ENCODE measurements around the gene RRP7A. TPM values are rescaled to one million over a fixed set of nuclear protein-coding genes. Genes with fewer than 3 reads are reported as not detected.
"Not testable (repeated sequence)": the region's sequence is repeated elsewhere in the genome, so short reads cannot be mapped to it uniquely, and the experiment has no call there.

Gene RRP7A
- total RNA-seq, 1 experiment from 2014 or later: 72.2 TPM

- DNase-seq: no peak
- BruUV-seq (replicated peaks): no TSS peak
- H3K27me3 ChIP-seq (replicated peaks; ENCODE audit: control insufficient read depth, insufficient read depth, low read length): no peaks in the 10 kb centered on the region
- no peak overlapping the region for H3K4me3 ChIP-seq (ENCODE audit: low read depth, low read length)
- H3K27ac Mint-ChIP-seq (ENCODE audit: unreplicated experiment): no peak overlapping the region
- CTCF ChIA-PET: no interaction called here
- no peaks in the 10 kb centered on the region for H3K9me3 Mint-ChIP-seq (ENCODE audit: unreplicated experiment)
- peaks cover 16% of the 10 kb centered on the region; the same call in 1 of the 2 replicates for H3K4me1 ChIP-seq
- POLR2A ChIA-PET: no interaction called here
- TF ChIP-seq, protein P1, sequence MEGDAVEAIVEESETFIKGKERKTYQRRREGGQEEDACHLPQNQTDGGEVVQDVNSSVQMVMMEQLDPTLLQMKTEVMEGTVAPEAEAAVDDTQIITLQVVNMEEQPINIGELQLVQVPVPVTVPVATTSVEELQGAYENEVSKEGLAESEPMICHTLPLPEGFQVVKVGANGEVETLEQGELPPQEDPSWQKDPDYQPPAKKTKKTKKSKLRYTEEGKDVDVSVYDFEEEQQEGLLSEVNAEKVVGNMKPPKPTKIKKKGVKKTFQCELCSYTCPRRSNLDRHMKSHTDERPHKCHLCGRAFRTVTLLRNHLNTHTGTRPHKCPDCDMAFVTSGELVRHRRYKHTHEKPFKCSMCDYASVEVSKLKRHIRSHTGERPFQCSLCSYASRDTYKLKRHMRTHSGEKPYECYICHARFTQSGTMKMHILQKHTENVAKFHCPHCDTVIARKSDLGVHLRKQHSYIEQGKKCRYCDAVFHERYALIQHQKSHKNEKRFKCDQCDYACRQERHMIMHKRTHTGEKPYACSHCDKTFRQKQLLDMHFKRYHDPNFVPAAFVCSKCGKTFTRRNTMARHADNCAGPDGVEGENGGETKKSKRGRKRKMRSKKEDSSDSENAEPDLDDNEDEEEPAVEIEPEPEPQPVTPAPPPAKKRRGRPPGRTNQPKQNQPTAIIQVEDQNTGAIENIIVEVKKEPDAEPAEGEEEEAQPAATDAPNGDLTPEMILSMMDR (IDR thresholded peaks at IDR 0.05; ENCODE audit: insufficient read depth in 1 of 2, low read depth in 1 of 2, low read length in 1 of 2, severe bottlenecking in 1 of 2, unreplicated experiment in 1 of 2): no peak
- intact Hi-C loops (cut with micrococcal nuclease; ENCODE audit: unreplicated experiment): no loop called here
- H3K4me3 Mint-ChIP-seq (ENCODE audit: unreplicated experiment): no peak overlapping the region
- H3K9me3 ChIP-seq: no peaks in the 10 kb centered on the region
- H3K36me3 Mint-ChIP-seq (ENCODE audit: insufficient read depth, unreplicated experiment): no peaks in the 10 kb centered on the region
- no peaks in the 10 kb centered on the region for H3K36me3 ChIP-seq (ENCODE audit: control insufficient read depth, insufficient read depth, low read length)
- peaks cover 10% of the 10 kb centered on the region for H3K4me1 Mint-ChIP-seq (ENCODE audit: low read depth, unreplicated experiment)
- no peaks in the 10 kb centered on the region for H3K27me3 Mint-ChIP-seq (ENCODE audit: insufficient read depth, unreplicated experiment)
Observed at GRCh38 chr22:42548597-42549330, 29.2 kb upstream of the RRP7A start.

- DNase-seq; H3K27me3 Mint-ChIP-seq (ENCODE audit: insufficient read depth, unreplicated experiment); H3K4me3 ChIP-seq (ENCODE audit: low read depth, low read length); H3K4me3 Mint-ChIP-seq (ENCODE audit: unreplicated experiment); H3K27me3 ChIP-seq (replicated peaks; ENCODE audit: control insufficient read depth, insufficient read depth, low read length); intact Hi-C loops (cut with micrococcal nuclease; ENCODE audit: unreplicated experiment); POLR2A ChIA-PET; H3K9me3 ChIP-seq; CTCF ChIA-PET; H3K36me3 ChIP-seq (ENCODE audit: control insufficient read depth, insufficient read depth, low read length); BruUV-seq (replicated peaks); H3K9me3 Mint-ChIP-seq (ENCODE audit: unreplicated experiment); H3K36me3 Mint-ChIP-seq (ENCODE audit: insufficient read depth, unreplicated experiment): not testable (repeated sequence)
- H3K4me1 ChIP-seq: peaks cover 11% of the 10 kb centered on the region; the same call in 1 of the 2 replicates
- H3K27ac Mint-ChIP-seq (ENCODE audit: unreplicated experiment): peak overlapping the region; percentile 42
- H3K4me1 Mint-ChIP-seq (ENCODE audit: low read depth, unreplicated experiment): peaks cover 10% of the 10 kb centered on the region
Observed at GRCh38 chr22:42548126-42548525, 28.5 kb upstream of the RRP7A start.

GRCh38 chr22:42547562-42547961, 28.0 kb upstream of the RRP7A start:
- intact Hi-C loops (cut with micrococcal nuclease; ENCODE audit: unreplicated experiment): no loop called here
- no peaks in the 10 kb centered on the region for H3K9me3 Mint-ChIP-seq (ENCODE audit: unreplicated experiment)
- no peaks in the 10 kb centered on the region for H3K36me3 ChIP-seq (ENCODE audit: control insufficient read depth, insufficient read depth, low read length)
- TF ChIP-seq, protein P1 (IDR thresholded peaks at IDR 0.05; ENCODE audit: insufficient read depth in 1 of 2, low read depth in 1 of 2, low read length in 1 of 2, severe bottlenecking in 1 of 2, unreplicated experiment in 1 of 2): no peak
- no peaks in the 10 kb centered on the region for H3K27me3 ChIP-seq (replicated peaks; ENCODE audit: control insufficient read depth, insufficient read depth, low read length)
- H3K27ac Mint-ChIP-seq (ENCODE audit: unreplicated experiment): peak overlapping the region; percentile 42
- H3K27me3 Mint-ChIP-seq (ENCODE audit: insufficient read depth, unreplicated experiment): no peaks in the 10 kb centered on the region
- no peak overlapping the region for H3K4me3 Mint-ChIP-seq (ENCODE audit: unreplicated experiment)
- DNase-seq: no peak
- peaks cover 10% of the 10 kb centered on the region for H3K4me1 Mint-ChIP-seq (ENCODE audit: low read depth, unreplicated experiment)
- peaks cover 9% of the 10 kb centered on the region; the same call in 1 of the 2 replicates for H3K4me1 ChIP-seq
- CTCF ChIA-PET: no interaction called here
- H3K4me3 ChIP-seq (ENCODE audit: low read depth, low read length): no peak overlapping the region
- no TSS peak for BruUV-seq (replicated peaks)
- POLR2A ChIA-PET: no interaction called here
- H3K36me3 Mint-ChIP-seq (ENCODE audit: insufficient read depth, unreplicated experiment): no peaks in the 10 kb centered on the region
- H3K9me3 ChIP-seq: no peaks in the 10 kb centered on the region

Data from Caco-2 (cell line).